Measurements from ENCODE around the gene PJA1.

The PJA1 gene

DNA sequence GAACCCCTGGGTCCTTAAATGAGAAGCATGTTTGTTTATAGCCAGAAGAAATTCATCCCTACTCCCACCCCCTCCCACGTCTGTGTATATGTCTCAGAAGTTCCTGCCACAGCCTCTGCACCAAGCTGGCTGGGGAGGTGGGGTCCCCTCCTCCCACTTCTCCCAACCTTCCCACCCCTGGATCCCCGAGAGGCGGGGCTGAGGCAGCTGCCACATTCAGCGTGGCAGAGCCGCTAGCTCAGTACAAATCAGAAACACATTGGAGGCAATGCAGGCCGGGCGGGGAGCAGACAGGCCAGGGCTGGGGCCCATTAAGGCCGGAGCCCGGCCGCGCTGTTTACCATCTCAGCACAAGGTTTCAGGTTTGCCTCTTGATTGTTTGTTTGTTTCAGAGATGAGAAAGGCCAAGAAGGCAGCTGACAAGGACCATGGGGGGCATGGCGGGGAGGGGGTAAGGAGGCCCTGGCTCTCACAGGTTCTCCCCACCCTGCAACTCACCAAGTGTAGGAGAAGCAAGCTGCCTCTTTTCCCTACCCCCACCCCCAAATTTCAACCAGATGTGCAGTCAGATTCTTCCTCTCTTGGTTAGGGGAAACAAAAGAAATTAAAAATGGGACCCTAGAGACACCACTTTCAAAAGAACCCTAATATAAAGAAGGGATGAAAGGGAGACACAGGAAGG, 22.3 kb downstream of the PJA1 start:
- DNase-seq: no peak

DNA sequence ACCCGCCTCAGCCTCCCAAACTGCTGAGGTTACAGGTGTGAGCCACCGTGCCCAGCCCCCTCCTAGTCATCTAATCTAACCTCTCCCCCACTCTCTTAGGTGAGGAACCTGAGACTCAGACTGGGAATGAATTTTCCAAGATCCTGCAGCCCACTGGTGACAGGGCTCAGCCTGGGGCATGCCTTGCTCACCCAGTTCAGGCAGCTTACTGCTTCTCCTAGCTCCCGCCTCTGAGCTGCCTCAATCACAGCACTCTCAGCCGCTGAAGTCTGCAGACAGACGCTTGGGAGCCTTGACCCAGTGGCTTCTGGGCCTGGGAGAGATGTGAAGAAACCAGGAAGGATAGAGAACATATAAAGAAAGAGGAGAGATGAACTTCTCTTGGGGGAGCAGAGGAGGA, 24.4 kb downstream of the PJA1 start:
- DNase-seq: no peak

DNA sequence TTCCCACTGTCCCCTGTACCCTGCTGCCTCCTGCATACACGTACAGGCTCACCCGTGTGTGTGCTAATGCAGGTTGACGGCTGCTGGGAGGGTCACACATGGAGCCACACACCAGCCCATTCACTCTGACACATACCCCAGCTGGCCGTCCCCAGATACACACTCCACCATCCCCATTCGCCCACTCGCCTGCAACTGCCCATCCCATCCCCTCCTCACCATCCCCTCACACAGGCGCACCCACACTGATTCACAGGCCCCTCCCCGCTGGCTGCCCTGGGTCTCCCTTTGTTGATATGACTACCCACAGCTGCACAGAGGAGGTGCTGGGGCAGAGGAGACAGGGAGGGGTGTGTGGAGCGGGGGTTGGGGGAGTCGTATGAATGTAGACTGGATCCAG, 25.7 kb downstream of the PJA1 start:
- no peak for DNase-seq

GRCh38 chrX:69138512-69138911, 26.7 kb downstream of the PJA1 start:
- DNase-seq: no peak

DNA sequence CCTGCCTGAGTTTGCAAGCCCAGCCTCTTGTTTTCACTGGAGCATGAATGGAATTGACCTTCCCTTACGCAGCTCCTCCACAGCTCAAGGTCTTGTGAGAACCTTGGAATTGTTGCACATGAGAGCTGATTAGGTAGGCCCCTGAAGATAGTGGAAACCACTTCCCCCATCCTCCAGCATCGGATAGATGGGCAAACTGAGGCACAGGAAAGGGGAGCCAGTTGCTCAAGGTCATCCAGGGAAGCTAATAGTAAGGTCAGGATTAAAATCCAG, 27.2 kb downstream of the PJA1 start:
- DNase-seq: no peak

GRCh38 chrX:69137371-69138117, 27.7 kb downstream of the PJA1 start:
- no peak for DNase-seq

DNA sequence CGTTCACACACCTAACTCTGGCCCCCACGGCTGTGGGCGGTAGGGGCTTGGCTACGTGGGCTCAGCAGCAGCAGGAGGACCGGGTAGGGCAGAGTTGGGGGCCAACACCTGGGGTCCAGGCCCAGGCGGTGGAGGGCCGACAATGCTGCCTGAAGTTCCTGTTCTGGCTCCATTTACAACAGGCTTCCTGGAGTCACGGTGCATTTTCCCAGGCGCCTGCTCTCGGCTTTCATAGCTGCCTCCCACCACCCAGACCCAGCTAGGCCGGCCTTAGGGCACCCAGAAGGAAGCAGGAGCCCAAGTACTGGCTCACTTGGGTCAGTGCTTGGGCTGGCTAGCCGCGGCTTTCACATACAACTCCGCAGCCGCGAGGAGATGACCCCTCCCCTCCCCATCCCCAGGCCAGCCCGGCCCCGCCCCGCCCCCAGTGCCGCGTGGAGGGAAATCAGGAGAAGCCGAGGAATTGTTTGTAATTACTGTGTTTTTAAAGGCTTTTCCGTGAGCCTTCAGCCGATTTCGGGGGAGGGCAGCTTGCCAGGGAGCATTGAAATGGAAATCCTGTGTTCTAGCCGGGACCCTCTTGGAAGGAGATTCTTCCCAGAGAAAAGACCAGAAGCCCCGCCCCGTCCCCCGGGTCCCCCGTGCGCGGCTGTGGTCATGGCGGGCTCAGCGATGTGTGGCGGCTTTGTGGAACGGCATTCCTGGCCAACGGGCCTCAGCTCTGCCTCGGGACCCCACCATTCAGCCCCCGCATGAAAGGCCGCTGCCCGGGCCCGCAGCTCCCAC, 28.5 kb downstream of the PJA1 start:
- no peak for DNase-seq

DNA sequence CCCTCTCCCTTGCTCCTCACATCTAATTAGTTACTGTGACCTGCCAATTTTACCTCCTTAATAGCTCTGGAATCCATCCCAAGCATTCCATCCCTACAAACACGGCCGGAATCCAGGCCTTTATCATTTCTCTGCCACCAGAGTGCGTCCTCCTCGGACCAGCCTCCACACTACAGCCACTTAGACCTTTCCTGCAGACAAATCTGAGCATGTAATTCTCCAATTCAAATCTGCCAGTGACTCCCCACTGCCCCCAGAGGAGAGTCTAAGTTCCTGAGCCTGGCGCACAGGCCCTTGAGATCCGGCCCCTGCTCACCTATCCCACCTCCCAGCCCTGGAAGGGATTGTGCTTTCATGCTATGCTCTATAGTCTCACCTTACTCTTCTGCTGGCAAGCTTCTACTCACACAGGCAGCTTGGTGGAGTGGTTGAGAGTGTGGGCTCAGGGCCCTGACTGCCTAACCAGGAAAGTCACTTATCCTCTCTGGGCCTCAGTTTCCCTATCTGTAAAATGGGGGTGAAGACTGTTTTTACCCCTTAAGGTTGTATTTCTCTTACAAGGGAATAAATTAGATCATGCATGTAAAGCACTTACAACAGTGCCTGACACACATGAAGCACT, 31.2 kb downstream of the PJA1 start:
- no peak for DNase-seq

DNA sequence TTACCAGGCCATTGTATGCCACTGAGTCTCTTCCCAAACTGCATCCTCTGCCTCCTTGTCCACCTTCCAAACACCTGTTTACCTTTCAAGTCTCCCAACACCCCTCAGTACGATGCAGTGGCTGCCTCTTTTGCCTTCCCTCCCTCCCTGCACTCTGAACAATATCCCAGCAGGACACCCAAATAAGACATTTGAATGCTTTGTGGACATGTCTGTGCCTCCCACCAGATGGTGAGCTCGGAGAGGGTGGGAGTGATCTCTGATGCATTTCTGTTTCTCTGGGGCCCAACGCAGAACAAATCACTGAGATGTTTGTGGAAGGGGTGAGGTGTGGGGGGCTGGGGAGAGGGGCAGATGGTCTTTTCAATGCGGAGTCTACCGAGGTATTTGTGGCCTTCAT, 33.4 kb downstream of the PJA1 start:
- DNase-seq: no peak

- no peak for DNase-seq
Observed at GRCh38 chrX:69130439-69130838, 34.8 kb downstream of the PJA1 start.

DNA sequence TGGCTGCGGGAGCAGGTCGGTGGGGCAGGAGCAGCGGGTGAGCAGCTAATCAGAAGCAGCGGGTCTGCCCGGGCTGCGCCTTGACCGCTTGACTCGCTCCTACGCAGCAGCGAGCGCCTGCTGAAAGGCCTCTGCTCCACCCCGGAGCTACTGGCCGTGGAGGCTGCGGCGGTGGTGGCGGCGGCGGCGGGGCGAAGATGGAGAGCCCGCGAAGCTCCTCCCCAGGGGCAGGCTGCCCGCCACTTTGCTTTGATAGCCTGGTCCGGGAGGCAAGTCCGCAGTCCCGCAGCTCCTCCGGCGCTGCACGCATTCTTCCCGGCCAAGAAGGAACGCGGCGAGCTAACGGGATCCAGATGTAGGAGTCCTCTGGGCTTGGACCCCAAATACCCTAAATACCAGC, 36.7 kb downstream of the PJA1 start:
- DNase-seq: no peak

DNA sequence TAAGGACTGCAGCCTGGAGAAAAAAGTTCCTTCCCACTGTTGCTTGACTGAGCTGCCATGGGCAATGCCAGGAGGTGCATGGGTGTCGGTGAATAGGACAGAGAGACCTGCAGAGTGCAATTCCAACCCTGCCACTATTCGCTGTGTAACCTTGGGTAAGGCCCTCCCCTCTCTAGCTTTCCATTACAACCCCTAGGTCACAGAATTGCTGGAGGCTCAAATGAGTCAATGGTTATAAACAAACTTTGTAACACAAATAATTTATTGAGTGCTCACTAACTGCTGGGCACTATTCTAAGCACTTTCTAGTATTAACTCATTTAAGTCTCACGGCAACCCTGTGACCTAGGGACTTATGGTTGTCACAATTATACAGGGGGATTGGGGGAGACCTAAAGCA, 37.8 kb downstream of the PJA1 start:
- DNase-seq: no peak

GRCh38 chrX:69126642-69127041, 38.6 kb downstream of the PJA1 start:
- no peak for DNase-seq

DNA sequence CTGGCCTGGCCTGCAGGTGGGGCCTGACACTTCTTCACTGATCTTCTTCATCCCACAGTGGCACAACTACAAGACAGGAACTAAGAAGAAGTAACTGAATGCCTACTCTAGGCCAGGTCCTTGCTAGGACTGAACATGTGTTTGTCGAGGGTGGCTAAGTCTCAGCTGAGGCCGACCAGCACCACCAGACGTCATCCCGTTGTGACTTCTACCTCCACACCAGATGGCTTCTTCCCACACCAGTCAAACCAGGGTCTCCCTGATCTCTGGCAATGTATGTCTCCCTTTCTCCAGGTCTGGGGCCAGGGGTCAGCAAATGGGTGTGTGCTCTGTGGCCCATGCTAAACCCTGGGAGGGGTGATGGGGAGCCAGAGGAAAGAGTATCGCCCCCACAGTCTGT, 40.2 kb downstream of the PJA1 start:
- DNase-seq: no peak

DNA sequence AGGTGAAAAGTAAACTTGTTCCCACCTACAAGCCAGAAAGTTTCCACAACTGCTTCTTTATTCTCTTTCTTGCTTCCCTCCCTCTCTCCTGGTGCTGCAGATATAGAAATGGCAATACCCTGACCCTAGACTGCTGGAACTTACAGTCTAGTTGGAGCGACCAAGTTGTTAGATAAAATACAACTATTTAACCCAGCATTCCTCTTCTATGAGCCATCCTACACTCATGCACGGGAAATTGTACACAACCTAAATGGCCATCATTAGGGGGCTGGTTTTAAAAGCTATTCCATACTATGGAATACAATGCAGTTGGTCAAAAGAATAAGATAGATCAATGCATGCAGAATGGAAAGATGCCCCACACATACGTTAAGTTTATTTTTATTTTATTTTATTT, 41.1 kb downstream of the PJA1 start:
- no peak for DNase-seq

GRCh38 chrX:69123481-69123880, 41.8 kb downstream of the PJA1 start:
- no peak for DNase-seq

DNA sequence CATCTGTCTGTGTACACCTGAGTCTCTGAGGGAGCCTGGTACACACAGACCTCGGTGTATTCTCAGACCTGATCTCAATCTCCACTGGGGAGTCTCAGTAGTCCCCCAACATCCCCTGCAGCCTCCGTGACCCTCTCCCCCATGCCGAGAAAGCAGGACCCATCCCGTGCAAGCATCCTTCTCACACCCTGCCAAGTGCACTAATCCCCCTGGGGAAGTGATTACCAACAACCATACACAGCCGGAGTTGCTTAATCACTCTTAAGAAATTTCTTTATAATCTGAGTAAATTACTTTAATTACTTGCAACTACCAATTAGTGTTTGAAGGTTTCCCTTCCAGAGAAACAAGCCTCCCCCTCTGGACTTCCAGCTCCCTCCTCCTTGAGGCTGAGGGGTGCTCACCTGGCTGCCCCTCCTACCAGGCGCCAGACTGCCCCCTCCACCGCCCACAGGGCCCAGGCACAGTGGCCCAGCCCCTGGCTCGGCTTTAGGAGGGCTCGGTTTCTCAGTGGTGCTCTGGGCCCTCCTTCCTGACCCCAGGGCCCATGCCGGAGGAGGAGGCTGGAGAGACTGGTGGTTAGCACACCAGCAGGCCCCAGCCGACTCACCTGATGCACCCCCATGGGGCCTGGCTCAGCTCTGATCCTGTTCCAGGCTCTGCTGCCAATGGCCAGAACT, 43.8 kb downstream of the PJA1 start:
- no peak for DNase-seq

DNA sequence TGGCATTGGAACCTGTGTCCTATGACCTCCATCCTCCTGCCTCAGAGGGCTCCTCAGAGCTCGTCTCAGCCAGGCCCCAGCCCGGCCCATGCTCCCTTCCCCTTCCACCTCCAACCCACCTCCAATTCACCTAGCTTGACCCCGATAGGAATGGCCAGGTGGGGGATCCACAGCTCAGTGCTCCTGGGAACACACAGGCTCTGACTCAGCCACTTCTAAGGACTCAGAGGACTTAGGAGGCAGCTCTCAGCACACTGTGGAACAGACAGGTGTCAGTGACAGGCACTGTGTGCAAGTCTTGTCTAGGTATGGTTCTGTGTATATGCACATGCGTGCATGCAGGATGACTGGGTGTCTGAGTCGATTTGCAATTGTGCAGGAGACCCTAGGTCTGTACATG, 44.8 kb downstream of the PJA1 start:
- no peak for DNase-seq

DNA sequence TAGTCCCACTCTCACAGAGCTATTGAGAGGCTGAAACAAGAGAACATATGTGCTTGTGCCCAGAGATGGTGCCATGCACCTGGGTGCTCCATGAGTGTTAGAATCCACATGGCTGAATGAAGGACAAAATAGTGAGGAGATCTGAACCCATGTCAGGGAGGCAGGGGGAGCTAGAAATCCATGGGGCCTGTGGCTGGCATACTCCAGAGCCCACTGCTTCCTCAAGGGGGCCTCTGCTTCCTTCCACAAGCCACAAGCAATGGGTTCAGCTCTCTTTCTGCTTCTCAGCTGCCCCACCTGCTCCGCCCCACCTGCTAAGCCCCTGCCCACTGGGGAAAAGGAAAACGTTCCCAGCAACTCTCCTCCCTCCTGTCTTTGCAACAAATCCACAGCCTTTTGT, 46.1 kb downstream of the PJA1 start:
- no peak for DNase-seq

DNA sequence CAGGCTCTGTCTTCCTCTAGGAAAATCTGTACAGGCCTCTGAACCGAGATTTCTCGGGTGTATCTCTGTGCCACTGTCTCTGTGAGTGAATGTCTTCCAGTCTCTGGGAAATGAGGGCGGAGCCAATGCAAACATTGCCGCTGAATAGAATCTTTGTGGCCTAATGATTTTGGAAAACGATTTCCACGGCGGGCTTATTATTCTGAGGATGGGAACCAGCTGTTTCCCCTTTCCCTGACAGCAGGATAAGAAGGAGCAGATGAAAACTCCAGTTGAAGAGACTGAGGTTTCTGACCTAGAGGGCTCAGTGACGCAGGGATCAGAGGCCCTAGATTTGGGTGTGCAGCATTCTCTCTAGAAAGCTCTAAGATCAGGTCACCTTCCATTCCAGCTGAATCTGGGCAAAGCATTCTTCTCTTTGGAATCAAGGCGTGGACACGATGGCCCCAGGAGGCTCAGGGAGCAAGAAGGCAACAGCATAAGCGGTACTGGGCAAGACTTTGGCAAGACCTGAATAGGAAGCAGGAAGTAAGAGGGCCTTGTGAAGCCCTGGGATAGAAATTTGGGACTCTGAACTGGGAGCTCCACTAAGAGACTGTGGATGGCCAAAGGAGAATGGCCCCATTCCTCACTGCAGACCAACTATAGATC, 47.3 kb downstream of the PJA1 start:
- DNase-seq: no peak

DNA sequence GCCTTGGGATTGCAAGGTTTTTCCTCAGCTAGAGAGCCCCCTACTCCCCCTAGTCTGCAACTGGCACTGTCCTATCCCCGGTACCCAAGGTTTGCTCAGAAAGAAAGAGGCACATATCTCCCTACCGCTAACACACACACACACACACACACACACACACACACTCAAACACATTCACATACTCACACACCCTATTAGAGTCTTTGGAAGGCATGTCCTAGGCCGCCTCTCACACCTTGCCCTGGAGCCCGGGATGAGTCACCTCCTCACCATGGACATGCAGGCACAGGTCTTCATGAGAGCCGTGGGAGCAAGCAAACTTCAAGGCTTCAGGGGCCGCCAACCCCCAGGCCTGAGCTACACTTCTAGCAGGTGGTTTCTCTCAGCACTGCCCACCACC, 49.2 kb downstream of the PJA1 start:
- DNase-seq: no peak

GRCh38 chrX:69113723-69114122, 51.5 kb downstream of the PJA1 start:
- no peak for DNase-seq

Data from activated CD4-positive, CD25-positive, alpha-beta regulatory T cell (primary cell).